A549 treated with AZD9567 at 1 μM for 4 hours (cell line): Measurements from ENCODE around the gene ADGRA1. TPM values are rescaled to one million over a fixed set of nuclear protein-coding genes. Genes with fewer than 3 reads are reported as not detected.

ENCODE experiments used
- total RNA-seq: library from RNA; stranded (reverse); fragments of 200-300 nt; extraction: Qiagen RNA extraction; gene quantifications from 5 replicates; pipeline ENCODE4 v1.2.3, GENCODE V29; 2022; ENCODE audit not compliant: insufficient read depth

The ADGRA1 gene
- total RNA-seq: 0.12 to 0.17 TPM (median 0.14 TPM) in 4 of 5 replicates, not detected in the other

GRCh38 chr10:133087679-133088178 is at the start of gene ADGRA1:
ADGRA1 (plus strand) TSS chr10:133087924; CDS start chr10:133088910, 986 bp downstream.

GRCh38 chr10:133159950-133160825 is 72.5 kb downstream of the ADGRA1 start, which contains the start of gene KNDC1:
KNDC1 (plus strand) TSS chr10:133160219; CDS start chr10:133160468, 249 bp downstream.

Other genes with a start within 250 kb of the ADGRA1 start
- 1.2 to 1.8 TPM (median 1.6 TPM) in 4 of 5 replicates, not detected in the other for gene CFAP46, start 145.4 kb upstream of the ADGRA1 start, total RNA-seq
- 0.81 to 1.9 TPM (median 1.1 TPM) in 4 of 5 replicates, not detected in the other for gene KNDC1, start 72.3 kb downstream of the ADGRA1 start, total RNA-seq
- gene UTF1, start 142.3 kb downstream of the ADGRA1 start, total RNA-seq: 0.09 TPM in 1 of 5 replicates, not detected in the others
- not detected in 5 replicates for gene VENTX, start 149.9 kb downstream of the ADGRA1 start, total RNA-seq
- 1.4 to 4.7 TPM (median 3.2 TPM) in 5 replicates for gene ADAM8, start 188.9 kb downstream of the ADGRA1 start, total RNA-seq
- gene TUBGCP2, start 220.9 kb downstream of the ADGRA1 start, total RNA-seq: 38.0 to 58.2 TPM (median 42.4 TPM) in 5 replicates
- 60.6 to 74.7 TPM (median 73.4 TPM) in 5 replicates for gene ZNF511, start 221.0 kb downstream of the ADGRA1 start, total RNA-seq
- gene CALY, start 249.0 kb downstream of the ADGRA1 start, total RNA-seq: 0.49 to 0.70 TPM (median 0.67 TPM) in 4 of 5 replicates, not detected in the other